Urinary bladder (tissue), 4 donors: ENCODE results near the gene CEL. TPM values are rescaled to one million over a fixed set of nuclear protein-coding genes. Genes with fewer than 3 reads are reported as not detected.

Source experiments
- DNase-seq: peaks from one replicate; pipeline ENCODE4 v3.0.0-alpha.2; 2015; ENCODE audit errors: extremely low spot score
- H3K27ac ChIP-seq: one replicate; pipeline ENCODE4 v1.5.1; 2013; ENCODE audit warnings: low read depth, mild to moderate bottlenecking, moderate library complexity
- H3K36me3 ChIP-seq: one replicate; pipeline ENCODE4 v1.6.1; 2013; ENCODE audit warnings: mild to moderate bottlenecking, moderate library complexity; ENCODE audit not compliant: insufficient read depth
- H3K4me1 ChIP-seq: one replicate; pipeline ENCODE4 v1.6.1; 2013; ENCODE audit warnings: mild to moderate bottlenecking, moderate library complexity; ENCODE audit not compliant: insufficient read depth
- H3K4me3 ChIP-seq: one replicate; pipeline ENCODE4 v1.5.1; 2013; ENCODE audit warnings: low read depth, low read length
- WGBS: extraction: QIAGEN DNeasy Blood & Tissue Kit; methylation state at CpG from one replicate; pipeline ENCODE4 v1.1.7; 2013; 5-methylcytosine and 5-hydroxymethylcytosine counted together
- polyA plus RNA-seq: library from polyadenylated mRNA; stranded (reverse); fragments of 200-250 nt; gene quantifications from one replicate; pipeline ENCODE4 v1.2.3, GENCODE V29; 2013
- small RNA-seq: library from RNA; depleted of rRNA; stranded (forward); fragments of <200 nt; gene quantifications from one replicate; pipeline ENCODE3, GENCODE V24; 2014
- total RNA-seq: library from RNA; depleted of rRNA; stranded (reverse); fragments of >200 nt; gene quantifications from one replicate; pipeline ENCODE4 v1.2.3, GENCODE V29; 2014
- donor health status: healthy with polysubstance abuse.
- donor health status: healthy.

Gene CEL
- total and polyA plus RNA-seq, 2 donors = 0.95 to 1.4 TPM

GRCh38 chr9:133119103-133119845, 57.5 kb downstream of the CEL start:
- Histone ChIP-seq H3K36me3 (no peaks in the 10 kb centered on the region), H3K4me1 (no peaks in the 10 kb centered on the region), H3K4me3 (peak overlapping the region; percentile 4), H3K27ac (no peak overlapping the region)
- peak; percentile 67 for DNase-seq
- WGBS = 48% methylated on average over 21 of the region's 21 CpGs

- no peaks in the 10 kb centered on the region for H3K4me1 ChIP-seq
- peak; percentile 26 for DNase-seq
- WGBS = 20% methylated on average over 21 of the region's 21 CpGs
Observed at GRCh38 chr9:133119846-133120500, 58.2 kb downstream of the CEL start.

GRCh38 chr9:133120501-133121197, 58.9 kb downstream of the CEL start:
- Histone ChIP-seq H3K4me3 (peak overlapping the region; percentile 65), H3K27ac (peak overlapping the region; percentile 76), H3K36me3 (no peaks in the 10 kb centered on the region), H3K4me1 (no peaks in the 10 kb centered on the region)
- WGBS = 1% methylated on average over 66 of the region's 66 CpGs
- DNase-seq = no peak

More at GRCh38 chr9:133119846-133120500, 58.2 kb downstream of the CEL start:
- peak overlapping the region; percentile 65 for H3K4me3 ChIP-seq
- no peaks in the 10 kb centered on the region for H3K36me3 ChIP-seq
- H3K27ac ChIP-seq = no peak overlapping the region

Small RNAs within 50 kb of the gene (small RNA-seq; reads per million reads assigned to genes)
- not detected for gene MIR6877

Other genes with a start within 250 kb of the CEL start
- 1.0 TPM for gene AK8, start 183.7 kb upstream of the CEL start, total RNA-seq
- gene AK8, start 183.7 kb upstream of the CEL start, polyA plus RNA-seq = 1.1 TPM
- 2.5 TPM for gene SPACA9, start 183.1 kb upstream of the CEL start, total RNA-seq
- gene SPACA9, start 183.1 kb upstream of the CEL start, polyA plus RNA-seq = 6.6 TPM
- 65.8 TPM for gene TSC1, start 117.4 kb upstream of the CEL start, total RNA-seq
- 12.1 TPM for gene TSC1, start 117.4 kb upstream of the CEL start, polyA plus RNA-seq
- 0.26 TPM for gene GFI1B, start 83.3 kb upstream of the CEL start, total RNA-seq
- 0.04 TPM for gene GFI1B, start 83.3 kb upstream of the CEL start, polyA plus RNA-seq
- gene GTF3C5, start 31.0 kb upstream of the CEL start, total RNA-seq = 23.2 TPM
- gene GTF3C5, start 31.0 kb upstream of the CEL start, polyA plus RNA-seq = 50.3 TPM
- 32.0 TPM for gene RALGDS, start 59.3 kb downstream of the CEL start, total RNA-seq
- 53.9 TPM for gene RALGDS, start 59.3 kb downstream of the CEL start, polyA plus RNA-seq
- 5.8 TPM for gene GBGT1, start 101.9 kb downstream of the CEL start, total RNA-seq
- 14.2 TPM for gene GBGT1, start 101.9 kb downstream of the CEL start, polyA plus RNA-seq
- not detected for gene OBP2B, start 147.3 kb downstream of the CEL start, total RNA-seq
- gene OBP2B, start 147.3 kb downstream of the CEL start, polyA plus RNA-seq = not detected
- 1.4 TPM for gene ABO, start 213.2 kb downstream of the CEL start, total RNA-seq
- gene ABO, start 213.2 kb downstream of the CEL start, polyA plus RNA-seq = 1.9 TPM